GM10847 (cell line): ENCODE measurements around the gene LIF.

Experiments used
- POLR2A ChIP-seq: IDR thresholded peaks from 2 replicates; pipeline ENCODE4 v1.6.1; 2011; ENCODE audit not compliant: insufficient read length; ENCODE audit errors: extremely low read depth

LIF gene

GRCh38 chr22:30244066-30244465 lies 2.5 kb downstream of the LIF start:
- no peak for TF ChIP-seq POLR2A

- TF ChIP-seq POLR2A, result no peak
Measured at GRCh38 chr22:30243661-30244060, 2.9 kb downstream of the LIF start.

DNA sequence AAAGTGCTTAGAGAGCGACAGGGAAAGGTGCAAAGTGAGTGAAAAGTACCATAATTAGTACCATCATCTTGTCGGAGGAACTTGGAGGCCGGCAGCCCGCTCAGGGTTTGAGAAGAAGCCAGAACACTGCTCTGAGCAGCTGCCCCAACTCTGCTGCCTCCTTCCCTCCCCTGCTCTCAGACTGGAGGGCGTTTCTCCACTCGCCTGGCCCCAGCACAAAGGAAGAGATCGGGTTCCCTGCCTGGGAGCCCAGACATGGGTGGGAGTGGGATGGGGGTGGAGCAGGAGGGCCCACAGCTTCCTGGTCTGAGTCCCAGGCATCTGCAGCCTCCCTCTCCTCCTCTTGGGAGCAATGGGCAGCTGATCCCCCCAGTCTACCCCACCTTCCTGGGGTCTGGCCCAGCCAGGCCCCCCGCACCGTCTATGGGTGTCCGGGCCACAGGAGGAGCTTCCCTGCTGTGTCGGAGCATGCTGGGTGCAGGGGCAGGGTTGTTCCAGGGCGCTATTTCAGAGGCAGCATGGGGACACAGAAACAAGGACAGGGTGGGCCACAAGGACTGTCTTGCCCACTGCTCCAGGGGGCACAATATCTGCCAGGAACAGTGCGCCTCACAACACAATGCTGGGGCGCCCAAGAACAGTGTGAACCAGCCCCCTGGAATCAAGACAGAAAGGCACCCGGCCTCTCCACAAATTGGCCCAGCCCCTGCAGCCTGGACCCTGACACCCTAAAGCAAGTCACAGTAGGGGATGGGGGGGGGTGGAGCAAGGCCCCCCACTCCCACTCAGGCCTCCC lies 4.8 kb downstream of the LIF start:
- no peak for TF ChIP-seq POLR2A

- TF ChIP-seq POLR2A, result no peak
Measured at GRCh38 chr22:30240541-30241417, 5.8 kb downstream of the LIF start.

- TF ChIP-seq POLR2A, result no peak
Measured at GRCh38 chr22:30239488-30240405, 6.8 kb downstream of the LIF start.

GRCh38 chr22:30238661-30239487 lies 7.7 kb downstream of the LIF start:
- no peak for TF ChIP-seq POLR2A

DNA sequence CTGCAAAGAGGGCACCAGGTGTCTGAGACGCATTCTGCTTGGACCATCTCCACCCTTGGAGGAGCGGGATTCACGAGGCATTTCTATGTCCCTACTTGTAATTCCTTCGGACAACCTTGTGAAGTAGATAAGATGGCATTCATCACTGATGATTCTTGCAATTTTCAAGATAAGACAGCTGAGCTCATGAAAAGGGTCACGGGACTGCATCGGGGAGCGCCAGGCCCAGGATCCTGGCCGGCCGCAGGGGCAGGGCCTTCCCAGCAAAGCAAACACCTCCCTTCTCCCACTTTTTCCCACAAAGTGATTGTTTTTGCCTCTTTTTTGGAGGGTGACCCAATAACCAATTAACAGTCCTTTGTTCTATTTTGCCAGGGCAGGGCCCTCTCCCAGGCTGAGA lies 8.4 kb downstream of the LIF start:
- no peak for TF ChIP-seq POLR2A

- TF ChIP-seq POLR2A, result no peak
Measured at GRCh38 chr22:30236875-30237274, 9.7 kb downstream of the LIF start.

DNA sequence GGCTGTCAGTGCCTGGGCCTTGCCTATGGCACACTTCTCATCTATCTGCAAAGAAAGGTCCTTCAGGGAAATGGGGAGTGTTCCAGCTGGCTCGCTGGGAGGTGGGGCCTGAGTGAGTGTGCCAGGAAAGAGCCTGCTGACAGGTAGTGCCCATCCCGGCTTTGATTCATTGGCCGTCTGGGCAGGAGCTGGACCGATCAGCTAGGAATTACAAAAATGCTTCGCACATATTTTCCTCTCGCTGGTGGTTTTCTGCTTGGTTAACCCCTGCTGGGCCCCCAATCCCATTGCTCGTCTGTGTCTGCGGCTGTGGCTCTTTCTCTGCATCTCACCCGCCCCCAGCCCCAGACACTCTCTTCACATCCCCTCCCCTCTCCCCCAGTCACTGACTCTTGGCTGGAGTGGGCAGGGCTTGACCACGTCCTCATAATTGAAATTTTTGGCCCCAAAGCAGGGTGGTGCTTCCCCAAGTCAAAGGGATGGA lies 10.8 kb downstream of the LIF start:
- TF ChIP-seq POLR2A, result no peak

- no peak for TF ChIP-seq POLR2A
Measured at GRCh38 chr22:30234786-30235470, 11.6 kb downstream of the LIF start.

- TF ChIP-seq POLR2A, result no peak
Measured at GRCh38 chr22:30233582-30233981, 13.0 kb downstream of the LIF start.

DNA sequence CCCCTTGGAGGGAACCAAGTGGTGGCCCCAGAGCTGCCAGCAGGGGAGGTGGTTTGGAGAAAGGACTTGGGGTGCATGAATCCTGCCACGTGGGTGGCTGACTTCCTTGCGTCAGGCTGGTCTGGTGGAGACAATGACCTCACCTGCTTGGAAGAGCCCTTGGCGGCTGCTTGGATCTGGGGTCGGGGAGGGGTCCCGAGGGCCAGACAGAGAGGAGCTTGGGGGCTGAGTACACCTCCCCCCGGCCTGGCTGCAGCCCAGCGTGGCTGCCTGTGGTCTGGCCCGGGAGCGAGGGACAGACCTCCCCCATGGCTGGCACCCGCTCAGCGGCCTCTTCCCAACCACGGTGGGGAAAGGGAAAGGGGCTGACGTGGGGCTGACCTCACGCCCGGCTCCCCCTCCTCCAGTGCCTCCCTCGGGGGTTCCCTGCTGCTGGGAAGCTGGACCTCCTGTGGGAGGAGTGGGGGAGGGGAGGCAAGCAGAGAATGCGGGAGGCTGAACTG lies 13.8 kb downstream of the LIF start:
- no peak for TF ChIP-seq POLR2A

DNA sequence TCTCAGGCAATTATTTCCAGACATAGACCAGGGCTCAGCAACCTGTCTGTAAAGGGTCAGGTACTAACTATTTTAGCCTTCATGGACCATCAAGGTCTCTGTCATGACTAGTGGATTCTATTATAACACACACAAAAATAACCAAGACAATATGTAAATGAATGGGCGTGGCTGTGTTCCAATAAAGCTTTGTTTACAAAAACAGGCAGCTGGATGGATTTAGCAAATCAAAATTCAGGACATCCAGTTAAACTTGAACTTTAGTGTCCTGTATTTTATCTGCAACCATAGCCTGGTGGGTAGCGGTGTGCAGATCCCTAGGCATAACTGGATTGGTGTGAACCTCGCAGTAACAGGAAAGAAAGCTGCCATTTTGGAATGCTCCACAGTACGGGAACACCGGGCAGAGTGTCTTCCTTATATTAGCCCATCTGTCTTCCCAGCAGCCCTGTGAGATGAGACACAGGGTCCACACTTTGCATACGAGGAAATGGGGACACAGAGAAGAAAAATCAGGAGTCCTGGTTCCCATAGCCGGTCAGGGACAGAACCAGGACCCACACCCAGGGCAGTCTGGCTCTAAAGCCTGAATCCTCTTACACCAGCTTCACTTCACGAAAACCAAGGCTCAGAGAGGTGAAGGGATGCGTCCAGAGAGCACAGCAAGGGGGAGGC lies 15.6 kb downstream of the LIF start:
- TF ChIP-seq POLR2A, result no peak
